Retina (tissue), 1 donor: ENCODE measurements around the gene MICALL2.

Experiments used
- DNase-seq: peaks from one replicate; pipeline ENCODE4 v3.0.0-alpha.2; 2016

The MICALL2 gene

DNA sequence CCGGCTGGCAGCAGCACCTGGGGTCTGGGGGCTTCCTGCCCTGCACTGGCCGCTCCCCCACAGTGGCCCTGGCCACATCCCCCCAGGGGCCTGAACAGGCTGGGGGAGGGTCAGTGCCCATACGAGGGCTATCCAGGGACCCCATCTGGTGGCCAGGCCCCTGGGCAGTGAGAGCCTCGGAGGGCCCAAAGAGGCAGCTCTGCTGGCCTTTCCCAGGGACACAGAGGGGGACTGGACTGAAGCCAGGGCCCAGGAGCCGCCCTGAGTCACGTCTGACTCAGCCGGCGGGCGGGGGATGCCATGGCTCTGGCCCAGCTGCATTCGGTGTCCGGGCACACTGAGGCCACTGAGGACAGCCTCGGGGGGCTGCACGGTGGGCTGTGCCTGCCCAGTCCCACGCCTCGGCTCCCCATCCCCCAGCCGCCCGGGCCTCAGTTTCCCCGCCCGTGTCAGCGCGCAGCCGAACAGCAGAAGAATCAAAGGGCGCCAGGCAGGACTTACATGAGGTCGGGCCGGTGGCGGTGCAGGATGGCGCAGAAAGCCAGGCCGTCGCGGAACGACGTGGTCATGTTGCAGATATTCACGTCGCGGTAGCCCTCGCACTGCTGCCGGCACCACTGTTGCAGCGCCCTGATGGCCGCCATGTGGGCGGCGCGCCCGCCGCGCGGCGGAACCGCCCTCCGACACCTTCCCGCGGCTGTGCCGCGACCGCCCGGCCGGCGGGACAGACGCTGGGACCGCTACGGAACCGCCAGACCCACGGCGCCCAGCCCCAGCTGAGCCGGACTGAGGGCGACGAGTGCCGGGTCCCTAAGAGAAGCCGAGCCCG is at the start of gene MICALL2:
TSS of gene MICALL2 (minus strand) at position 788 of the 829 bp plus-strand sequence. CDS start at position 644, 144 bp downstream.
- DNase-seq: peak; percentile 73

DNA sequence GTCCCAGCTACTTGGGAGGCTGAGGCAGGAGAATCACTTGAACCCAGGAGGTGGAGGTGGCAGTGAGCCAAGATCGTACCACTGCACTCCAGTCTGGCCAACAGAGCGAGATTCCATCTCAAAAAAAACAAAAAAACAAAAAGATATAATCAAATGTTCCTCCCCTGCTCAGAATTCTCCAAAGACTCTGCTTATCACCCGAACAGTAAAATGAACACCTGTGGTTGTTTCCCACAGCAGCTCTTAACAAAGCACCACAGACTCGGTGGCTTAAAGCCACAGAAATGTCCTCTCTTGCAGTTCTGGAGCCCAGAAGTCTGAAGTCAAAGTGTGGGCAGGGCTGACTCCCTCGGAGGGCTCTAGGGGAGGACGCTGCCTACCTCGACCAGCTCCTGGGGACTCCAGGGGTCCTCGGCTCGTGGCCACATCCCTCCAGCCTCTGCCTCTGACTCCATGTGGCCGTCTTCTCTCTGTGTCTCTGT is 49.0 kb upstream of the MICALL2 start:
- no peak for DNase-seq

DNA sequence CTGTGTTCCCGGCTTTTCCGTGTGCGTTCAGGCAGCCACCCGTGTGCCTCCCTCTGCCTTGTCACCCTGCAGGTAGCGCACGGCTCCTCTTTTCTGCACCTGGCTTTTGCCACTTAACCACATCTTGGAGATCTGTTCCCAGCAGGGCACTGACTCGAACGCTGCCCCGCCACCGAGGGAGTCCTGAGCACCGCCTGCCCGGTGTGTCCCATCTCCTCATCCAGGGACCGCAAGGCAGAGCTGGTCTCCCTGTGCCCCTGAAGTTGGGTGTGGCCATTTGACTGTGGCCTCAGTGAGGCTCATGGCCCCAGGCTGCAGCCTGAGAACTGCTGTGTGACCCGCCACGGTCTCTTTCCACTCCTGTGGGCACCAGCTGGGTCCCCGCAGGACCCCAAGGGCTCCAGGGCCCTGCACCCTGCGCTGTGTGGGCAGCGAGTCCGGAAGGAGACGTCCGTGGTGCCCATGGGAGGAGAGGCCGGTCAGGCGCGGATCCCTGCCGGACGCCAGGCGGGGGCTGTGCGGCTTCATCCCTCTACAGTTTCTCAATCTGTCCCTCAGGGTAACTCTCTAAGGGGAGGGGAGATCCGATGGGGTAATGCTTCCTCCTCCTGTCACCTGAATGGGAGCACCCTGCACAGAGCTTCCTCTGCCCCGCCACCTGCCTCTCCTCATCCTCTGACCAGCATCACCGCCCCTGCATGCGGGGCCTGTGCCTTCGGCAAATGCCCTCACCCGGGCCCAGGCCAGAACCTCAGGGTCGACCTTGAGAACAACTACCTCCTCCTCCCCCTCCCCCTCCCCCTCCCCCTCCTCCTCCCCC is 46.7 kb upstream of the MICALL2 start:
- peak; percentile 29 for DNase-seq

GRCh38 chr7:1503816-1504775 is 44.8 kb upstream of the MICALL2 start, which contains the start of gene INTS1:
Gene INTS1 (minus strand): TSS chr7:1504389. CDS start chr7:1503960, 429 bp downstream.
- DNase-seq: peak; percentile 92

GRCh38 chr7:1503390-1503789 is 44.1 kb upstream of the MICALL2 start:
- DNase-seq: no peak

DNA sequence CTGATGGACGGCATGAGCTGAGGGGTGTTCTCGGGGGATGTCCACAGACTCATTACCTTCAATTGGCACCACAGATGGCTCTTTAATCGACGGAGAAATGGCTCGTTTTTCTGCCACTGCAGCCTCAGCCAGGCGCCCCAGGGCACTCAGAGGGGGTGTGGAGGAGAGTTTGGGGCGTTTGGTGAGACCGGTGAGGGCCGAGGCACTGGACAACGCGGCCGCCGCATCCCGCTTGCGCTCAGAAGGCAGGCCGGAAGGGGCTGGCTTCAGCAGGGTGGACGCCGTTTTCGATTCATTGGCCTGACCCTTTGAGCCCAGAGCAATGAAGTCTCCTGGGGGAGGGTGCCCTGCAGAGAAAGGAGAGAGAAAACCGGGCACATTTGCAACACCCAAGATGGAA is 43.6 kb upstream of the MICALL2 start:
- DNase-seq: no peak

- no peak for DNase-seq
Observed at GRCh38 chr7:1501487-1502270, 42.4 kb upstream of the MICALL2 start.

DNA sequence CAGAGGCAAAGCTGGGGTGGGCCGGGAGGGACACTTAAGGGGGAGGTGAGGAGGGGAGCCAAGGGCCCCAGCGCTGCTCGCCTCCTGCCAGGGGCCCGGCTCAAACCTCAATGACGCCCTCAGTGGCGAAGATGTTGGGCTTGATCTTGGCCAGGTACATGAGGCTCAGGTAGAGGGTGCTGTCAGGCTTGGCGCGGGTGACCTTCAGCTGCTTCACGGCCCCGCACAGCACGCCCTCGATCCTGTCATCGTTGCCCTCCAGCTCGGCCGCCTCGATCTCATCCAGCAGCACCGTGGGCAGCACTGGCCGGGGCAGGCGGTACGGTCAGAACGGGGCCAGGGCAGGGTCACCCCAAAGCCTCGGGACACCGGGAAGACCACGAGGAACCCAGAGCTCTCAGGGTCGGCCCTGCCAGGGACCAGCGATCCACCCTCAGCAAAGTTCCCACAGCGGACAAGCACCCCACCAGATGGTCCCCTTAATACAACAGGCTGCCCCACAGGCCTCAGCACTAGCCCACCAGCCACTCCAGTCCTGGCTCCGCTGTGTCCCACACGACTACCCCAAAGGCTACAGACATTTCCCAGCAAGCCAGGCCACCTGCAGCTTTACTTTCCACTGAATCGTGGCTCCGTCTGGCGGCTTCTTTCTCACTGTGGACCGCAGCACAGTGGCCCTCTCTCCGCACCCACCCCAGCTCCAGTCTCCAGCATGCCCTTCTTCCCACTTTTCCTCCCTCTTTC is 41.0 kb upstream of the MICALL2 start:
- no peak for DNase-seq

DNA sequence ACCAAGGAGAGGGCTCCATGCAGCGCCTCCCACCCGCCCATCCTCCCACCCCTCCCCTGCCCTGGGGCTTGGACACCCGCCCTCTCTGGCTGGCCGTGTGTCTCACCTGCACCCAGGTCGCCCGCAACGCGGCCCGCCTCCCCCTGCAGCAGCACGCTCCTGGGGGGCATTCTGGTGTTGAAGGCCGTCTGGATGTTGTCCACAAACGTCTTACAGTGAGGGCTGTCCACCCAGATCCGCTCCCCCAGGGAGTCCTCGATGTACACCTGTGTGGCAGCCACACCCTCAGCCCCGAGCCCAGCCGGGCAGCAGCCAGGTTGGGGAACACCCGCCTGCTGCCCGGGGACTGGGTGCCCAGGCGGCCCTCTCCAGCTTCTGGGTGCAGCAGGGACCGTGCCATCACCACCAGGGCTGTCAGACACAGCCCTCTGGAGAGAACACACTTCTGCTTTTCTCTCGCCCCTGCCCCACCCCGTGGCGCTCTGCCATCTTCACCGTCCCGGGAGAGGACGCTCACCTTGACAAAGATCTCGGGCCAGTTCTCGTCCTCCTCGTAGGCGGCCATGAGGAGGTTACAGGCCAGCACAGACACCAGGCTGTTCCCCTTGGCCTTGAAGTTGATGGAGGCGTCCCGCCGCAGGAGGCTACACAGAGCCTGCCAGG is 40.2 kb upstream of the MICALL2 start:
- no peak for DNase-seq

- no peak for DNase-seq
Observed at GRCh38 chr7:1498370-1499305, 39.4 kb upstream of the MICALL2 start.

DNA sequence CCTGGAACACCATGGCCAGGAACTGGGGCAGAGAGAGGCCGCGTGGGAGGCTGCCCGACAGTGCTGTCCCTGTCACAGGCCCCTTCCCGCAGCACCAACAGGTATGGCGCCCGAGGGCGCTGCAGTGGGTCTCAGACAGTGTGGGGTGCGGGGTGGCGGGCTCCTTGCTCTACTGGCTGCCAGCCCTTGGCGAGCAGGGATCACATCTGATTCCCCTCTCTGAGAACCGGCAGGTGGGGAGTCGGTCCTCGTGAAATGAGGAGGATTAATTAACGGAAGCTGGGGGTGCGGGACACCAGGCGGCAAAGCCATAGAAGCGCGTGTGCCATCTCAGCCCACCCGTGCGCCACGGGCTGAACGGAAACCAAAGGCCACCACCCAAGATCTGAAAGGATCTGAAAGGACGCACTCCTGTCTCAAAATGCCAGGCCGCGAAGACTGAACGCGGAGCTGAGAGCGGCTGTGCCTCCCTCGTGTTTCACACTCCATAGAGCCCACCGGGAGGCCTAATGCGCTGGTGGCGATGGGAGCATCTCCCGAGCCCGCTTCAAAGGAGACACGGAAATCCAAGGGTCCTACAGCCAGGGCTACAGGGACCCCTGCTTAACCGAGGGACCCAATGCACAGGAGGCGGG is 38.1 kb upstream of the MICALL2 start:
- DNase-seq: no peak

- DNase-seq: no peak
Observed at GRCh38 chr7:1496531-1497292, 37.4 kb upstream of the MICALL2 start.

GRCh38 chr7:1495564-1496242 is 36.4 kb upstream of the MICALL2 start:
- no peak for DNase-seq

DNA sequence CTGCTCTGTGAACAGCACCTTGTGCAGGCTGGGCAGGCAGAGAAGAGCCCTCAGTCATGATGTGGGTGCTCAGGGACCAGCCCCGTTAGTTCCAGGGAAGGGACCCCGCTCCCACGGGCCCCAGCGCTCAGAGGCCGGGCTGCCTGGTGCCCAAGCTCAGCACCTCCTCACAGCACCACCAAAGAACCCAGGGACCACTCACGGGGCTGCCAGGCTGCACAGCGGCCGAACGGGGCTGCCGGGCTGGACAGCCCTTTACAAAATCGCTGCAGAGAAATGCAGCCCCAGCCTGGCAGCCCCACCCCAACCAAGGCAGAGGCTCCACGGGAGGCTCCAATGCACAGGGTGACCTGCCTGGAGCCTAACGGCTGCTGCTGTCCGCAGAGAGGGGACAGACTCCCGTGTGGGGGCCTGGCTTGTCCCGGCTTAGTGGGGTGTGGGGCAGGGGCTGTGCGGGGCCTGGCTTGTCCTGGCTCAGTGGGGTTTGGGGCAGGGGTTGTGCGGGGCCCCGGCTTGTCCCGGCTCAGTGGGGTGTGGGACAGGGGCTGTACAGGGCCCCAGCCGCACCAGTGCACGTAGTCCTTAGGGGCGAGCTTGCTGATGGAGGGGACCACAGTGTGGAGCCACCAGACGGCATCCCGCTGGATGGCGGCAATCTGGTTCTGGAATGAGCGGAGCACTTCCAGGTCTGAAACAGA is 35.7 kb upstream of the MICALL2 start:
- no peak for DNase-seq

DNA sequence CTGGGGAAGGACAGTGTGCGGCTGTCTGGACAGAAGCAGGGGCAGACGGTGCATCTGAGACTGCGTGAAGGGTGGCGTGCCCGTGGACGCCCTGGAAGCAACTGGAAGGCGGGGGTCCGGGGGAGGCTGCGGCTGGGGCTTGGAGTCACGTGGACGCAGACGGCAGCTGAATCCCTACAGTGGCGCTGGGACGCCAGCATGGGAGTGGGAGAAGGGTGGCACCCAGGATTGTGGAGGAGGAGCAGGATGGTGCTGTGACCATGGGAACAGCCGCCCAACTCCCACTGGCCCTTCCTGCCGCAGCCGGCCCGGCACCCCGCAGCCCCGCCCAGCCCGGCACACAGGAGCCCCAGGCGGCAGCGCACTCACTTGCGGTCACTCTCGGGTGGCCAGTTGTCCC is 35.2 kb upstream of the MICALL2 start:
- no peak for DNase-seq

DNA sequence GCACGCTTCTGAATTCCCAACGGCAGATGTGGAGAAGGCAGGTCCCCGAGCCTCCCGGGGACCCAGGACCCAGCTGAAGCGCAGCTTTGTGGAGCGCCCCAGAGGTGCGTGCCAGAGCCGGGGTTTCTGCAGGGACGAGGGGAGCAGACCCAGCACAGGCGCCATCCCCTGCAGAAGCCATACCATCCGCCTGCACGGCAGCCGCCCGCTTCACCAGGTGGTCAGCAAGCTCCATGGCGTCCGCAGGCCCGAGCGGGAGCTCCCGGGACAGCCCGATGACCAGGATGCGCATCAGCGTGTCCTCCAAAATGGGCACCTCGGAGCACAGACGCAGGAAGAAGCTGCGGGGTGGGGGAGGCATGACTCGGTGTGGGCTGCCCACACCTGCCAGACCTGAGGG is 34.3 kb upstream of the MICALL2 start:
- DNase-seq: no peak

GRCh38 chr7:1493129-1493528 is 33.9 kb upstream of the MICALL2 start:
- DNase-seq: no peak
